ENCODE results near the gene LDLRAD3.
"Not testable (repeated sequence)": the region's sequence is repeated elsewhere in the genome, so short reads cannot be mapped to it uniquely, and the experiment has no call there.

Gene LDLRAD3

DNA sequence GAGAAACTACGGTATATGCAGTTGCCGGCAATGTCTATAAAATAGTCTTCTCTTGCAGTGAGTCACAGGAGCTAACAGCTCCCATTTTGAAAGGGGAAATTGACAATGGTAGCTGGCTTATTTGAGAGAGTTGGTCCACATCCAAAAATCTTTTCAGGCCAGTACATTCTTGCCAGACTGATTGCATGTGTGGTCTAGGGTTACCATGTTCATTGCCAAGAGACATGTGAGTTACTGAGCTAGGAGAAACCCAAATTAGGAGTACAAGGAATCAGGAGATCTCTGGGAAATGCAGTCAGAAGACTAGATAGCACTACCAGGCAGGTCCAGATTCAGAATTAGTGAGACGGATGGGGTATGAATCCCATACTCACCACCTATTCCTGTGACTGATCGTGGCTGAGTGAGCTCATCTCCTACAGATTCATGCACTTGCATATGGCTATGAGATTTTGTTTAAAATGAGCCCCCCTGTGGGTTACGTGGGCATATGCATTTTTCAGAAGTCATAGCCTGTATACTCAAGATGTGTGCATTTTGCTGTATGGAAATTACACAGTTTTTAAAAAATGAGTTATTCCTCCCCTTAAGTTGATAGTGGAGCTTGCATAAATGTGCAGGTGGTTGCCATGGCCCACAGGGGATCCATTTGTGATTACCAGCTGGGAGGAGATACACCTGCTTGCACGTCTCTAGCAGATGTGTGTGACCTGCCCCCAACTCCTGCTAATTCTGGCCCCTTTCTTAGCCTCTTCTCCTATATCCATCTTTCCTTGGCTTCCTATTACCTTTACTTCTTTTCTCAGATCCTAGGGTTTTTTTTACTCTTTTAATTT is 242.7 kb downstream of the LDLRAD3 start:
- DNase-seq, result no peak

DNA sequence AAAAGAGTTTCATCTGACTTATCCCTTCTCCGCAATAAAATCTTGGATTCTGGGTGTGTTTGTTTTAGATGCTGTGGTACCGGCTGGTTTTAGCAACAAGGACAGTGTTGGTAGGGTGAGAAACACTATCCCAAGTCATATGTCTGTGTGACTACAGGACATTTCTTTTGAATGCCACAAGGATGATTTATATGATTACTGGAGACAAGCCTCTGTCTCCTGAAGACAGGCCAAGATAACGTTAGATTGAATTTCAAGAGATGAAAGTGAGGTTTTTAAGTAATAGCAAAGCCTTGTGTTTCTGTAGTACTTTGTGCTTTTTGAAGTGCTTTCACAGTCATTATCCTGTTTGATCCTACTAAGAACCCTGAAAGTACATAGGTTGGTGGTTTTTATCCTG is 243.8 kb downstream of the LDLRAD3 start:
- no peak for DNase-seq

DNA sequence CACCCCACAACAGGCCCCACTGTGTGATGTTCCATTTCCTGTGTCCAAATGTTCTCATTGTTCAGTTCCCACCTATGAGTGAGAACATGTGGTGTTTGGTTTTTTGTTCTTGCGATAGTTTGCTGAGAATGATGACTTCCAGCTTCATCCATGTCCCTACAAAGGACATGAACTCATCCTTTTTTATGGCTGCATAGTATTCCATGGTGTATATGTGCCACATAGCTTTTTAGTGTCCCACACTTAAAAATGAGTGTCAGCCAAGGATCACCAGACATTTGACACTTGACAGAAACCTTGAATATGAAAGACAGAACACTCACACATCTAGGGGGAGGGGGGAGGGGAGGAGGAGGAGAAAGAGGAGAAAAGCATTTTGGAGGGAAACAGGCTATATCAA is 245.9 kb downstream of the LDLRAD3 start:
- not testable (repeated sequence) for DNase-seq

GRCh38 chr11:36191941-36192340 is 248.1 kb downstream of the LDLRAD3 start:
- no peak for DNase-seq

- no peak for DNase-seq
These were observed 248.8 kb downstream of the LDLRAD3 start for GRCh38 chr11:36192425-36193289.

GRCh38 chr11:36193290-36193619 is 249.4 kb downstream of the LDLRAD3 start:
- DNase-seq, result no peak

- no peak for DNase-seq
These were observed 249.9 kb downstream of the LDLRAD3 start for GRCh38 chr11:36193721-36194120.

DNA sequence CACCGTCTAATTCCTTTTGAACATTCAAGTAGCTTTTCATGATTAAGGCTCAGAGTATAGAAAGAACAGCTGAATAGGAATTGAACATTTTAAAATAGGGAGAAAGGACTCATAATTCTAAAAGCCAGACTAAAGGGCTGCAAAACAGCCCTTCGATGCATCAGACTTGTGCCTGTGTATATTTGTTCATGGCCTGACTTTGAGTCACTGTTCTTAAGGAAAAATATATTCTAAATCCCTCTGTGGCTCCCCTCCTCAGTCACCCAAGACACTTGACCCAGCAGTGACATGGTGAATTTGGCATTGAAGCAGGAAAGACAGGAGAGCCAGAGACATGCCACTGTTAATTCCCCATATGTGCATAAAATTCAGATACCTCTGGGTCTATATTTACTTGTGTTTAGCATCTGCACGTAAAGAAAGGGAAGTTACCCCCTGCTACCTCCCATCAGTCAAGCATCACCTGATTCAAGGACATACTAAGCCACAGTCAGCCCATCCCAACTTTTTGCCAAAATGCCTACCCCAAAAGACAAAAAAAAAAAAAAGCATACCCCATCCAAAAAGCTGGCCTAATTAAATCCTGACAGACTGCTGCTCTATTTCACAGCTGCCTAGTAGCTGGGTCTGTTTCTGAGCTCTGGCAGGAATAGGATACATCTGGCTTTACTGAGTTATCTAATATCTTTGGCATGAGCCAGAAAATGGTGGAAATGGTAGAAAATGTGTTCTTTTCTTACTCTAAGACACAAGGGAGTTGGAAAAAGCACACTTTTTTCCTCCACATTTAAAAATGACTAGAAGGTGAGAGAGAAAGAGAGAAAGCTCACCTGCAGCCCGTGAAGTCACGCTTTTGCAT is 251.9 kb downstream of the LDLRAD3 start:
- DNase-seq, result no peak

DNA sequence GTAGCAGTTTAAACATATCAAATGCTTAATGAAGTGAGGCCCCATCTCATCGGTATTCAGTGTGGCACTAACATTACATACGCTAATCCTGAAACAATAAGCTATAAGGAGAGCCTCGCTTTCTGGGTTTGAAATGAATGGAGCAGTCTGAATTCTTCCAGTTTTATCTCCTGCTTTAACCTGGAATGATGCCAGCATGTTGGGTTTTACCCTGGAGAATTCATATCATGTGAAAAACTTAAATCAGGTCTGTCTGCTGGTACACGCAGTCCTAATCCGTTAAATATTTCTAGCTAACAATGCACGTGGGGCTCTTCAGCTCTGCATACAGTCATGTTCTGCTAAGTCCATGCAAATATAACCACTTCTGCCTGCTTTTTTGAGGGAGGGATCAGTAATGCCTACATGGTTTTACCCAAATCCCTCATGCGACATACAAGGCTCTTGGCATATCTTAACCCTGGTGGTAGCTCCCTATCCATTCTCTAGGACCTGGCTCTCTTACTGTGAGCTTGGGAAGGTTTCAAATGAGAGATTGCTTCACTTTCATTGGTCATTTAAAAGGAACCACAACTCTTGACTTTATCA is 252.6 kb downstream of the LDLRAD3 start:
- no peak for DNase-seq

- no peak for DNase-seq
These were observed 257.5 kb downstream of the LDLRAD3 start for GRCh38 chr11:36201411-36201810.

GRCh38 chr11:36205536-36205935 is 261.7 kb downstream of the LDLRAD3 start:
- no peak for DNase-seq

- peak; percentile 52 for DNase-seq
These were observed 266.7 kb downstream of the LDLRAD3 start for GRCh38 chr11:36210529-36210928.

DNA sequence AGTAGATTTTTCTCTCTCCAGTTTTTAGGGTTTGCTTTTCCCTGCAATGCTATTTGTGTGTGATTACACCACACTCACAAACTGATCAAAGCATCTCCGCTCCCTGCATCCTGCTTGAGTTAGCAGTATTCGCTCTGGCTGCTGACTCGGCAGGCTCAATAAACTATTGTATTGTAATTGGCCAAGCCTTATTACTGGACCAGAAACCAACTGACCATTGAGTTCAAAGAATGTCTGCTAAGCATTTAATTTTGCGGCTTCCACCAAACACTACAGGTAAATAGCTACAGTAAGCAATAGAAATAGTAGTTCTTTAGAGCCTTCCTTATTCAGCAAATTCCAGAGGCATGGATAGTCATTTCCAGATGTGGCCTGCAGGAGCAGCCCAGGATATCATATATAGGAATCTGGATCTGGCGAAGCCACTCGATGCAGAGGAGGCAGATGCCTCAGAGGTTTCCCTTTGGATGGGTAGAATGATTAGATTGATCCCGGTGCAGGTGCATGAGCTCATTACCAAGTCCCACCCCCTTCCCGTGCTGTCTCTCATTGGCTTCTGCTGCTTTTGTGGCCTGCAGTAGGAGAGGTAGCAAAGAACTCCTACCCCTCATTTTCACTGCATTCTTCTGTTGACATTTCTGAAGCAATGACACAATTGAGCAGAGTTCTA is 268.0 kb downstream of the LDLRAD3 start:
- no peak for DNase-seq

DNA sequence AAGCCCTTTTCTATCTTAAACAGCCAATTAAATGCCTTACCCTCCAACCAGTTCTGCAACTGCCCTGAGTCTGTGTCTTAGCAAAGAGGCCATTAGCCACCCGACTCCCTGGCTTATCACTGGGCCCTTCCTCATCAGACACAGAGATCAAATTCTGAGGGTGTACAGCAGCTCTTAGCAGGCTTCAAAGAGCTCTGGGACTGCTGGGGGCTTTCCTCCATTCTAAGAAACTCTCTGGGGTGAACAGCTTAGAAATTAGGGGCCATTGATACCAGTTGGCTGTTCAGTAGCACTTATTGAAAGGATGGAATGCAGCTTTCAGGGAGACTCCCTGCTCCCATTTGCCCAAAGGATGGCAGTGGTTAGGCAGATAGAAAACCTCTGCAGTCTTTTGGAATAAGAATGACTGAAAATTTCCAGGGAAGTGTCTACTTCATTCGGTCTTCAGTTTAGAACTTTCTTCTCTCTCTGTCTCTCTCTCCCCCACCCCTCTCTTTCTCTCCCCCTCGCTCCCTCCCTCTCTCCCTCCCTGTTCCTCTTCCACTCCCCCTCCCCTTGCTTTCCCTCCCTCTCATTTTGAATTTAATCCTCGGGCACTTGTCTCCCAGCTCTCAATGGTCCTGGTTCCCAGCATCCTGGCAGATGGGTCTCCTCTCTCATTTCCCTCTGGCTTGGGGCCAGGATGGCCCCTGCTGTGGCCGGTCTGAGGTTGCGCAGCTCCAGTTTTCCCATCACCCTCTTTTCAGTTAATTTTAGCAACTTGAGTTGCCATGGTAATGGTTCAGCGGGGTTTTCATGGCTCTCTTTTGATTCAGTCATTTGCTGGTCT is 268.9 kb downstream of the LDLRAD3 start:
- no peak for DNase-seq

- DNase-seq, result no peak
These were observed 269.6 kb downstream of the LDLRAD3 start for GRCh38 chr11:36213393-36213840.

DNA sequence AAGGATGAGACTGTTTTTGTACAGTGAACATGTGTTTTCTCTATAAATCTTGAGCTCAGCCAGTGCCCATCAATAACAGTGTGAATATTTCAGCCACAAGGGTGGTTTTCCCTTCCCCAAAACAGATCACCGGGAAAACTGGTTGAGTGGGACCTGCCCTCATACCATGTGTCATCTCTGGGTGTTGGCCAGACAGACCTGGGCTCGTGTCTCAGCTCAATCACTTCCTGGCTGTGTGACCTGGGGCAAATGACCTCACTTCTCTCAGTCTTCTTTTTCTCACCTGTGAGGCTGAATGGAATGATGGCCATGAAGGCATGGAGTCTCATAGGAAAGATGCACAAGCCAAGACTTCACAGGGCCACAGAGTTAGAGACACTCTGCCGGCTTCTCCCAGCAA is 270.6 kb downstream of the LDLRAD3 start:
- no peak for DNase-seq

GRCh38 chr11:36214976-36215692 is 271.3 kb downstream of the LDLRAD3 start:
- DNase-seq, result no peak

DNA sequence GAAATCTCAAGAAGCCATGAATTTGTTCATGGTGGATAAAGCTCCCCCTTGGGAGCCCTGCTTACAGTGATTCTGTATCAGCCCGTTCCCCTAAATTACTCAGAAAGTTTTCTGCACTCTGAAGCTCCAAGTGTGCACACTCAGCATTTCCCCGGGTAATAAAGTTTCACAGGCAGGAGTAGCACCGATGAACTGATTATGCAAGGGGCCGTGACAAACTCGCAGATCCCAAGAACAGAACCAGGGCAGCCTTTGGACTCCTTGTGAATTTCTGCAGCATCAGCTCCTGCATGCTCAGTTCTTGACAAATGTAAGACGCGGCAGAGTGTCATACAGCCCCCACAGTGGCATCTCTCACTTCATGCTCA is 271.8 kb downstream of the LDLRAD3 start:
- DNase-seq, result no peak

- DNase-seq, result no peak
These were observed 272.3 kb downstream of the LDLRAD3 start for GRCh38 chr11:36216061-36216615.

GRCh38 chr11:36218283-36218921 is 274.5 kb downstream of the LDLRAD3 start:
- DNase-seq, result no peak

Data from NCI-H226 (cell line).